Skeletal muscle tissue (tissue), 4 donors: Measurements from ENCODE around the gene TMEM132C. TPM values are rescaled to one million over a fixed set of nuclear protein-coding genes. Genes with fewer than 3 reads are reported as not detected.

Experiments
- H3K27ac ChIP-seq: one replicate; pipeline ENCODE4 v1.7.0; 2013; ENCODE audit warnings: mild to moderate bottlenecking, low read depth, low read length, inconsistent platforms
- H3K27me3 ChIP-seq, 3 donors: one replicate each; pipeline ENCODE4 v1.7.0; 2013; ENCODE audit warnings: low read length in 3 of 3; ENCODE audit not compliant: control insufficient read depth in 3 of 3, insufficient read depth in 3 of 3
- H3K36me3 ChIP-seq, 3 donors: one replicate each; pipeline ENCODE4 v1.7.0; 2013; ENCODE audit warnings: low read length in 3 of 3; ENCODE audit not compliant: control insufficient read depth in 3 of 3, insufficient read depth in 3 of 3
- H3K4me1 ChIP-seq, 3 donors: one replicate each; pipeline ENCODE4 v1.7.0; 2013; ENCODE audit warnings: low read length in 3 of 3, mild to moderate bottlenecking in 3 of 3; ENCODE audit not compliant: control insufficient read depth in 3 of 3, insufficient read depth in 3 of 3
- H3K4me3 ChIP-seq, 3 donors: one replicate each; pipeline ENCODE4 v1.7.0; 2013; ENCODE audit warnings: low read length in 3 of 3
- H3K9ac ChIP-seq, 3 donors: one replicate each; pipeline ENCODE4 v1.7.0; 2013; ENCODE audit warnings: low read length in 3 of 3, mild to moderate bottlenecking in 3 of 3, moderate library complexity in 2 of 3, low read depth in 1 of 3
- H3K9me3 ChIP-seq, 3 donors: one replicate each; pipeline ENCODE4 v1.7.0; 2013; ENCODE audit warnings: low read length in 3 of 3; ENCODE audit not compliant: control insufficient read depth in 3 of 3
- total RNA-seq: library from RNA; depleted of rRNA; stranded (reverse); fragments of >200 nt; gene quantifications from one replicate; pipeline ENCODE4 v1.2.3, GENCODE V29; 2014
- donor health status: Osteomylitis.

Gene TMEM132C
- total RNA-seq, 1 donor from 2014 or later = 3.7 TPM

DNA sequence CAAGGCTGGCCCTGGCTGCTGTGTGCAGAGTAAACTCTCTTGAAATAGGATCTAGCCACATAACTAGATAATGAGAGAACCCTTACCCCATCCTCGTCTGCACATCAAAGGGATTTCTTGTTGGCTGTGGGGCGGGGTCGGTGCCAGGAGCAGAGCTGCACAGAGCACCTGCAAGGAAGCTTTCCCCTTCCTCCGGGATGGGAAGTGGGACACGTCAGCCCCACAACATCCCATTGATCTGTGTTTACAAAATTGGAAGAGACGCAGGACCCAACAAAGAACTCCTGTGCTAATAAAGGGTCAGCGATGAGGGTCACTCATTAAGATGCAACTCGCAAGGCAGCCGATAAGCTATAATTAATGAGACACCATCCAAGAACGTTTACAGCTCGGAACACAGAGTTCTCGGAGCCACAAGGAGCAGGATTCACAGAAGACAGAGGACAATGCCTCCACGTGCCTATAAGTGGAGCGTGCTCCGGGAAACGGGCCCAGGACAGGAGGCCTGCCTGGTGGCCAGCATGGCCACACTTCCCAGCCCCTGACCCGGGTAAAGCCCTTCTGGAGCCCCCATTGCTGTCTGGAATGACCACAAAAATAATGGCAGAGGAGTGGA lies 385.3 kb downstream of the TMEM132C start:
- Histone ChIP-seq H3K27me3 (no peaks in the 10 kb centered on the region), H3K9ac (no peak overlapping the region), H3K4me3 (no peak overlapping the region), H3K36me3 (no peaks in the 10 kb centered on the region), H3K27ac (no peak overlapping the region), H3K9me3 (no peaks in the 10 kb centered on the region), H3K4me1 (no peaks in the 10 kb centered on the region)

- H3K9me3 ChIP-seq = no peaks in the 10 kb centered on the region
- H3K27ac ChIP-seq = no peak overlapping the region
- H3K9ac ChIP-seq = no peak overlapping the region
- no peak overlapping the region for H3K4me3 ChIP-seq
- no peaks in the 10 kb centered on the region for H3K4me1 ChIP-seq
- no peaks in the 10 kb centered on the region for H3K36me3 ChIP-seq
- no peaks in the 10 kb centered on the region for H3K27me3 ChIP-seq
These were observed 387.5 kb downstream of the TMEM132C start for GRCh38 chr12:128654468-128654867.

DNA sequence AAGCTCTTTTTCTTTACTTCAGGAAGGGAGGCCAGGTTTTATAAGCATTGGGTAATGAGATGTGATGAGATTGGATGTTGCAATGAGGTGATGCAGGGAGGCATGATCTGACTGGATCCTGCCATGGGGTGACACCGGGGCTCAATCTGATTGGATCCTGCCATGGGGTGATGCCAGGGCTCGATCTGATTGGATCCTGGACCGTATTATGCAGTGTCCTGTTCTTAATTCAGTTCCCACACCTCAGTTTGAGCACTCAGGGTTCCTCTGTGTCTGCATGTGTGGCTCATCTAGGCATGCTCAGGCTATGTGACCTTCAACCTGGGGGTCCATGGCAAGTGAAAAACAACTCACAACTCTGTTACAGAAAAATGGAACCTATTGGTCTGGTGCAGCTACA lies 390.4 kb downstream of the TMEM132C start:
- Histone ChIP-seq H3K27me3 (no peaks in the 10 kb centered on the region), H3K4me1 (no peaks in the 10 kb centered on the region), H3K4me3 (no peak overlapping the region), H3K9ac (no peak overlapping the region), H3K36me3 (no peaks in the 10 kb centered on the region), H3K9me3 (no peaks in the 10 kb centered on the region), H3K27ac (no peak overlapping the region)

DNA sequence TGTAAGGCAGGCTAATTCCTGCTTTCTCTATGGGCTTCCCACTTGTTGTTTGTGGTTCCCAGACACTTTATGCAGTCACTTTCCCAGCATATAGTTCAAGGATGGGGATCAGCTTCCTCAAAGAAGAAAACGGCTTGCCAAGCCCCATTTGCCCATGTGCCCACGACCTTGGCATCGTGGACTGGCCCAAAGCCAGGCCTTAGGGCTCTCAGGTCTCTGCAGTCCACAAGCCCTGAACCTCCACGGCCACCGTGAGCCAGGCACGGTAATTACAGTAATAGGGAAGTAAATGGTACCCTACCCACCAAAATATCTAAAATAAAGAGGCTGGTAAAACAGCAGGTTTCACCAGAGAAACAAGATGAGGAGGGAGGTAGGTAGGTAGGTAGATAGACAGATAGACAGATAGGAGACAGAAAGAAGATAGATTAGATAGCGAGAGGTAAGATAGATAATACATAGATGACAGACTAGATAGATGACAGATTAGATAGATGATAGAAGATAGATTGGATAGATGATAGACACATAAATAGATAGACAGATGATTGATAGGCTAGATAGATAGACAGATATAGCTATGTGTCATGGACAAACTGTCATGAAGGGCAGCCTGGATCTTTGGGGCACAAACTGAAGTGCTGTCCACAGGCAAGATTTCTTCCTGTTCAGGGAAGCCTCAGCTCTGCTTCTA lies 393.7 kb downstream of the TMEM132C start:
- Histone ChIP-seq H3K4me3 (no peak overlapping the region), H3K4me1 (no peaks in the 10 kb centered on the region), H3K9me3 (peaks cover 0 to 6% (median under 1%) of the 10 kb centered on the region in 3 donors), H3K36me3 (no peaks in the 10 kb centered on the region), H3K27me3 (no peaks in the 10 kb centered on the region), H3K27ac (no peak overlapping the region), H3K9ac (no peak overlapping the region)

DNA sequence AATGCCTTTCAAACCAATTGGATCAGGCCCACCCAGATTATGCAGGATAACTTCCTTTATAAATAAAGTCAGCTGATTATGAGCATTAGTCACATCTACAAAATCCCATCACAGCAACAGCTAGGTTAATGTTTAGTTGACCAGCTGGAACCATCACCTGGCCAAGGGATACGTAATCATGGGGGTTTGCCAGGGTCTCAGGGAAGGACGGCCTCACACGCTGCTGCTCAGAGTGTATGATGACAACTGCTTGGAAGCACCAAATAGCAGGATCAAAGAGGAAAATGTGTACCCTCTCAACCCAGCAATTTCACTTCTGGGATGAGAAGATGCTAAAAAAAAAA lies 394.2 kb downstream of the TMEM132C start:
- Histone ChIP-seq H3K9ac (no peak overlapping the region), H3K9me3 (peaks cover 3 to 7% (median 5%) of the 10 kb centered on the region in 3 donors), H3K27ac (no peak overlapping the region), H3K4me1 (no peaks in the 10 kb centered on the region), H3K27me3 (no peaks in the 10 kb centered on the region), H3K4me3 (no peak overlapping the region), H3K36me3 (no peaks in the 10 kb centered on the region)

GRCh38 chr12:128662101-128662500 lies 395.1 kb downstream of the TMEM132C start:
- Histone ChIP-seq H3K4me3 (no peak overlapping the region), H3K4me1 (no peaks in the 10 kb centered on the region), H3K9me3 (peaks cover 4 to 9% (median 5%) of the 10 kb centered on the region in 3 donors), H3K27ac (no peak overlapping the region), H3K27me3 (no peaks in the 10 kb centered on the region), H3K9ac (no peak overlapping the region), H3K36me3 (no peaks in the 10 kb centered on the region)

DNA sequence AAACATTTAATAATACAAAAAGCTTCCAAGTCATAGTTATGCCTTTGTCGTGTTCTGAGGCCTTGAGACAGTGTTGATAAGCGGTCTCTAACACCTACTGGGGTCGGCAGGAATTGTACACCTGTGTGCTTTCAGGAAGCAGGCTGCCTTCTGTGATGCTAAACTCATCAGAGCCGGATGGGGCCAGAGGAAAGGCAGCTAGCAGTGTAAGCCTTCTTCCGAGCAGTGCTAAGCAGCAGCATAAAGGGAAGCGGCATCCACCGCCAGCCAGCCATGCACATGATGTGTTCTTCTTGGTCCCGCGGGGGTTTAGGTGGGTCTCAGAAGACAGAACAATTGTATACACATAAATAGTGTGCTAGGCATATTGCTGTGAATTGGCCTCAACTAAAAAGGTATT lies 397.5 kb downstream of the TMEM132C start:
- no peaks in the 10 kb centered on the region for H3K4me1 ChIP-seq
- H3K27me3 ChIP-seq = no peaks in the 10 kb centered on the region
- no peak overlapping the region for H3K4me3 ChIP-seq
- H3K9me3 ChIP-seq = peaks cover 4 to 9% (median 5%) of the 10 kb centered on the region in 3 donors
- H3K9ac ChIP-seq = no peak overlapping the region
- no peaks in the 10 kb centered on the region for H3K36me3 ChIP-seq
- H3K27ac ChIP-seq = no peak overlapping the region

DNA sequence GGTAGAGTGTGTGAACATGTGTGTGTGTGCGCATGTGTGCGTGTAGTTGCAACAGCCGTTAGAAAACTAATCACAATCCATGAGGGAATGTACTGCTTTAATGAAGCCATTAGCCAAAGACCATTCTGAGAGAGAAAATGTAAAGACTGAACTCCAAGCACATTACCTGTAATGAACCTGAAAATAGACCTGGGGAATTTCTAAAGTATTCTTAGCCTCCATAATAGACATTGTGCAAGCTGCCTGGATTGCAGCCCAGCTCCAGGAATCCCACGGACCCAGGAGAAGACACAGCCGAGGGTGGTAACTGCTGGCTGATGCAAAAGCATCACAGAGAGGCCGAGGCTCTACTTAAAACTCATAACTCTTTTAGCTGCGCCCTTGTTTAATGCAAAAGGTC lies 400.2 kb downstream of the TMEM132C start:
- Histone ChIP-seq H3K9ac (no peak overlapping the region), H3K27me3 (no peaks in the 10 kb centered on the region), H3K27ac (no peak overlapping the region), H3K4me3 (no peak overlapping the region), H3K9me3 (peaks cover 4 to 13% (median 5%) of the 10 kb centered on the region in 3 donors), H3K36me3 (no peaks in the 10 kb centered on the region), H3K4me1 (no peaks in the 10 kb centered on the region)

DNA sequence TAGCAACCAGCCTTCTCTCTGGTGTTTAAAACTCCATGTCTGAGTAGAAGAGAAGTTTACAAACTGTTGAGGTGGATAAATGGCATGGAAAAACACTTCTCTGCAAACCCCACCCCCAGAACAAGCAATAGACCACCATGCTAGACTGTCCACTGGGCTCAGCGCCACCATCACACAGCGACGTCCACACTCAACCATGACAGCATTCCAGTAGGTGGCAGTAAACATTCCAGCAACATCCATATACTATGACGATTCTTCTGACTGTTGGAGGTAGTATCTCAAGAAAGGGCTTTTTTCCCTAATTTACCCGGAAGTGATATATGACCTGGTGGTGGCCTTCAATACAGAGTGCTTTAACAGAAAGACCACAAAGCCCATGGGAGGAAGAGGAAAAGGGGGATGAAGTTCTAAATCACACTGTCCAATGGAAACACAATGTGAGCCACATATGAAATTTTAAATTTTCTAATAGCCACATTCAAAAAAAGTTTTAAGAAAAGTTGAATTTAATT lies 404.6 kb downstream of the TMEM132C start:
- Histone ChIP-seq H3K36me3 (no peaks in the 10 kb centered on the region), H3K4me1 (no peaks in the 10 kb centered on the region), H3K9me3 (peaks cover 0 to 4% (median 0%) of the 10 kb centered on the region in 3 donors), H3K27ac (no peak overlapping the region), H3K27me3 (no peaks in the 10 kb centered on the region), H3K4me3 (no peak overlapping the region), H3K9ac (no peak overlapping the region)

GRCh38 chr12:128672428-128672827 lies 405.5 kb downstream of the TMEM132C start:
- H3K27me3 ChIP-seq = no peaks in the 10 kb centered on the region
- H3K4me3 ChIP-seq = no peak overlapping the region
- peaks cover 0 to 4% (median 0%) of the 10 kb centered on the region in 3 donors for H3K9me3 ChIP-seq
- H3K4me1 ChIP-seq = no peaks in the 10 kb centered on the region
- no peak overlapping the region for H3K27ac ChIP-seq
- H3K36me3 ChIP-seq = no peaks in the 10 kb centered on the region
- H3K9ac ChIP-seq = no peak overlapping the region
